ENCODE measurements around the gene CDK5R2. TPM values are rescaled to one million over a fixed set of nuclear protein-coding genes. Genes with fewer than 3 reads are reported as not detected.

CDK5R2 gene
- total and polyA plus RNA-seq, 2 of the 13 experiments (the other 11 are each of a cell fraction or from before 2014, with no cell fraction given): not detected

DNA sequence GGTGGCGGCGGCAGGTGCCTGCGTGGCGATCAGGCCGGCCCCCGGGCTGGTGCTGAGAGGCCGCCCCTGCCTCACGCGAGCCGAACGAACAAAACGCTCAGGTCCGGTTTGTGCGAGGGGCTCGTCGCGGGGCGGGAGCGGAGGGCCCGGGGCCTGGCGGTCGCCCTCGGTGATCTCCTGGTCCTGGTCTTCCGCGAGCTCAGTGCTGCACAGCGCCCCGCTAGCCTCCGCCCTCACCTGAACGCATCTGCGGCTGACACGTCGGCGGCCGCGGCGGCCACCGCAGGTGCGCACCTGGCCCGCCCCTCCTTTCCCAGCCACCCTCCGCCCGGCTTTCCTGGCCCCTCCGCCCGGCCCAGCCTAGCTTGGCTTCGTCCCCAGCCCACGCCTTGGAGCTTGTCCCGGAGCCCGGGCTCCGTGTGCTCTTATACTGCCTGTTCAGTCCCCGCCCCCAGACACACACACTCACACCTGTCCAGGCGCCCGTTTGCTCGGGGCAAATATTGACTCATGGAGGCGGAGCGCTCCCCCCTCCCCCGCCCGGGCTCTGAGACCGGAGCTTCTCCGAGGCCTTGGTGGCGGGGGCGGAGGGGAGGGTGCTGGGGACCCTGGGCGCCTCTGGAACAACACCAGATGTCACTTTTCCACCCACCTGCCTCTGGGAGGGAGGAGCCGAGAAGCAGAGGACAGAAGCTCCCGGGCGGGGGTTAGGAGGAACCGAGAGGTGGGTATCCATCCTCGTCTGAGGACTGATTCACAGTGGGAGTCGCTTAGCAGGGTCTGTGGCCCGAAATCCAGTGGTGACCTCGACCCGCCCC is 42.3 kb downstream of the CDK5R2 start (continued):
- TF ChIP-seq, protein P1, sequence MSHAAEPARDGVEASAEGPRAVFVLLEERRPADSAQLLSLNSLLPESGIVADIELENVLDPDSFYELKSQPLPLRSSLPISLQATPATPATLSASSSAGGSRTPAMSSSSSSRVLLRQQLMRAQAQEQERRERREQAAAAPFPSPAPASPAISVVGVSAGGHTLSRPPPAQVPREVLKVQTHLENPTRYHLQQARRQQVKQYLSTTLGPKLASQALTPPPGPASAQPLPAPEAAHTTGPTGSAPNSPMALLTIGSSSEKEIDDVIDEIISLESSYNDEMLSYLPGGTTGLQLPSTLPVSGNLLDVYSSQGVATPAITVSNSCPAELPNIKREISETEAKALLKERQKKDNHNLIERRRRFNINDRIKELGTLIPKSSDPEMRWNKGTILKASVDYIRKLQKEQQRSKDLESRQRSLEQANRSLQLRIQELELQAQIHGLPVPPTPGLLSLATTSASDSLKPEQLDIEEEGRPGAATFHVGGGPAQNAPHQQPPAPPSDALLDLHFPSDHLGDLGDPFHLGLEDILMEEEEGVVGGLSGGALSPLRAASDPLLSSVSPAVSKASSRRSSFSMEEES (CRISPR knock-in tag; IDR thresholded peaks at IDR 0.05): peak; percentile 48; the same call in 1 of the 2 replicates
- TF ChIP-seq TMF1 (CRISPR knock-in tag; IDR thresholded peaks at IDR 0.05; ENCODE audit: low read depth) (no peak), KLF6 (CRISPR knock-in tag; IDR thresholded peaks at IDR 0.05) (no peak), ATF7-NPFF (CRISPR knock-in tag; IDR thresholded peaks at IDR 0.05; ENCODE audit: low read depth) (peak; percentile 76; the same call in 1 of the 2 replicates), ZNF552 (CRISPR knock-in tag; IDR thresholded peaks at IDR 0.05; ENCODE audit: borderline replicate concordance) (0 out of 2 replicates have a peak, but pooled peaks have one; percentile 8), ZNF317 (CRISPR knock-in tag; IDR thresholded peaks at IDR 0.05) (peak; percentile 87), ZNF780A (CRISPR knock-in tag; IDR thresholded peaks at IDR 0.05) (0 out of 2 replicates have a peak, but pooled peaks have one; percentile 87), MAZ (IDR thresholded peaks at IDR 0.05; ENCODE audit: borderline replicate concordance, low read depth, low read length) (peak; percentile 91; the same call in 1 of the 2 replicates), MAZ (CRISPR knock-in tag; IDR thresholded peaks at IDR 0.05; ENCODE audit: low read depth) (peak; percentile 92), SRSF9 (IDR thresholded peaks at IDR 0.05; ENCODE audit: borderline replicate concordance, insufficient read depth, low read depth, low read length, poor library complexity, severe bottlenecking) (no peak), ZNF33B (CRISPR knock-in tag; IDR thresholded peaks at IDR 0.05) (peak; percentile 92), ZNF556 (CRISPR knock-in tag; IDR thresholded peaks at IDR 0.05; ENCODE audit: borderline replicate concordance) (peak; percentile 26; the same call in 1 of the 2 replicates), ZSCAN29 (CRISPR knock-in tag; conservative IDR thresholded peaks at IDR 0.05) (0 out of 2 replicates have a peak, but pooled peaks have one; percentile 35), HOXA5 (CRISPR knock-in tag; IDR thresholded peaks at IDR 0.05) (peak; percentile 66; the same call in 1 of the 2 replicates), KLF16 (CRISPR knock-in tag; IDR thresholded peaks at IDR 0.05) (peak in 1 of 2 experiments; percentile 68; a peak in 1 of 4 replicates), TSC22D2 (CRISPR knock-in tag; IDR thresholded peaks at IDR 0.05; ENCODE audit: borderline replicate concordance) (no peak)
- TF ChIP-seq, protein P2, sequence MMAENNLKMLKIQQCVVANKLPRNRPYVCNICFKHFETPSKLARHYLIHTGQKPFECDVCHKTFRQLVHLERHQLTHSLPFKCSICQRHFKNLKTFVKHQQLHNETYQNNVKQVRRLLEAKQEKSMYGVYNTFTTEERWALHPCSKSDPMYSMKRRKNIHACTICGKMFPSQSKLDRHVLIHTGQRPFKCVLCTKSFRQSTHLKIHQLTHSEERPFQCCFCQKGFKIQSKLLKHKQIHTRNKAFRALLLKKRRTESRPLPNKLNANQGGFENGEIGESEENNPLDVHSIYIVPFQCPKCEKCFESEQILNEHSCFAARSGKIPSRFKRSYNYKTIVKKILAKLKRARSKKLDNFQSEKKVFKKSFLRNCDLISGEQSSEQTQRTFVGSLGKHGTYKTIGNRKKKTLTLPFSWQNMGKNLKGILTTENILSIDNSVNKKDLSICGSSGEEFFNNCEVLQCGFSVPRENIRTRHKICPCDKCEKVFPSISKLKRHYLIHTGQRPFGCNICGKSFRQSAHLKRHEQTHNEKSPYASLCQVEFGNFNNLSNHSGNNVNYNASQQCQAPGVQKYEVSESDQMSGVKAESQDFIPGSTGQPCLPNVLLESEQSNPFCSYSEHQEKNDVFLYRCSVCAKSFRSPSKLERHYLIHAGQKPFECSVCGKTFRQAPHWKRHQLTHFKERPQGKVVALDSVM (CRISPR knock-in tag; IDR thresholded peaks at IDR 0.05): peak; percentile 20; the same call in 1 of the 2 replicates
- TF ChIP-seq, protein P3, sequence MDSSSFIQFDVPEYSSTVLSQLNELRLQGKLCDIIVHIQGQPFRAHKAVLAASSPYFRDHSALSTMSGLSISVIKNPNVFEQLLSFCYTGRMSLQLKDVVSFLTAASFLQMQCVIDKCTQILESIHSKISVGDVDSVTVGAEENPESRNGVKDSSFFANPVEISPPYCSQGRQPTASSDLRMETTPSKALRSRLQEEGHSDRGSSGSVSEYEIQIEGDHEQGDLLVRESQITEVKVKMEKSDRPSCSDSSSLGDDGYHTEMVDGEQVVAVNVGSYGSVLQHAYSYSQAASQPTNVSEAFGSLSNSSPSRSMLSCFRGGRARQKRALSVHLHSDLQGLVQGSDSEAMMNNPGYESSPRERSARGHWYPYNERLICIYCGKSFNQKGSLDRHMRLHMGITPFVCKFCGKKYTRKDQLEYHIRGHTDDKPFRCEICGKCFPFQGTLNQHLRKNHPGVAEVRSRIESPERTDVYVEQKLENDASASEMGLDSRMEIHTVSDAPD (CRISPR knock-in tag; IDR thresholded peaks at IDR 0.05): no peak
- TF ChIP-seq, protein P4, sequence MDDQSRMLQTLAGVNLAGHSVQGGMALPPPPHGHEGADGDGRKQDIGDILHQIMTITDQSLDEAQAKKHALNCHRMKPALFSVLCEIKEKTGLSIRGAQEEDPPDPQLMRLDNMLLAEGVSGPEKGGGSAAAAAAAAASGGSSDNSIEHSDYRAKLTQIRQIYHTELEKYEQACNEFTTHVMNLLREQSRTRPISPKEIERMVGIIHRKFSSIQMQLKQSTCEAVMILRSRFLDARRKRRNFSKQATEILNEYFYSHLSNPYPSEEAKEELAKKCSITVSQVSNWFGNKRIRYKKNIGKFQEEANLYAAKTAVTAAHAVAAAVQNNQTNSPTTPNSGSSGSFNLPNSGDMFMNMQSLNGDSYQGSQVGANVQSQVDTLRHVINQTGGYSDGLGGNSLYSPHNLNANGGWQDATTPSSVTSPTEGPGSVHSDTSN (CRISPR knock-in tag; IDR thresholded peaks at IDR 0.05; ENCODE audit: borderline replicate concordance): no peak
- TF ChIP-seq, protein P5, sequence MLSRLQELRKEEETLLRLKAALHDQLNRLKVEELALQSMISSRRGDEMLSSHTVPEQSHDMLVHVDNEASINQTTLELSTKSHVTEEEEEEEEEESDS (CRISPR knock-in tag; IDR thresholded peaks at IDR 0.05; ENCODE audit: borderline replicate concordance): no peak
- TF ChIP-seq, protein P6, sequence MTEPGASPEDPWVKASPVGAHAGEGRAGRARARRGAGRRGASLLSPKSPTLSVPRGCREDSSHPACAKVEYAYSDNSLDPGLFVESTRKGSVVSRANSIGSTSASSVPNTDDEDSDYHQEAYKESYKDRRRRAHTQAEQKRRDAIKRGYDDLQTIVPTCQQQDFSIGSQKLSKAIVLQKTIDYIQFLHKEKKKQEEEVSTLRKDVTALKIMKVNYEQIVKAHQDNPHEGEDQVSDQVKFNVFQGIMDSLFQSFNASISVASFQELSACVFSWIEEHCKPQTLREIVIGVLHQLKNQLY (CRISPR knock-in tag; IDR thresholded peaks at IDR 0.05): peak; percentile 75; the same call in 1 of the 2 replicates
